ACHN (cell line): ENCODE results near the gene SNUPN.

Source experiments
- DNase-seq: peaks from one replicate; pipeline ENCODE4 v3.0.0-alpha.2; 2015
- in situ Hi-C: cut with HindIII; loops from 2 replicates; pipeline ENCODE4 v1.10.0; 2017; ENCODE audit warnings: low sequenced_read_pairs, low pct_ligation_motif_present, low pct_unique_long_range_greater_than_20kb

The SNUPN gene

GRCh38 chr15:75656331-75656730 lies 30.8 kb upstream of the SNUPN start:
- in situ Hi-C loops: no loop called here

GRCh38 chr15:75655931-75656330 lies 30.4 kb upstream of the SNUPN start:
- in situ Hi-C loops: no loop called here
- no peak for DNase-seq

More at GRCh38 chr15:75656331-75656730, 30.8 kb upstream of the SNUPN start:
- DNase-seq: no peak

GRCh38 chr15:75654201-75654907 lies 28.8 kb upstream of the SNUPN start:
- no peak for DNase-seq
- in situ Hi-C loops: no loop called here

- in situ Hi-C loops: no loop called here
- no peak for DNase-seq
Observed at GRCh38 chr15:75653347-75653913, 27.9 kb upstream of the SNUPN start.

GRCh38 chr15:75651810-75652543 lies 26.5 kb upstream of the SNUPN start:
- in situ Hi-C loops: no loop called here
- DNase-seq: no peak

GRCh38 chr15:75650908-75651809 lies 25.6 kb upstream of the SNUPN start:
- DNase-seq: no peak
- in situ Hi-C loops: no loop called here

- no peak for DNase-seq
- in situ Hi-C loops: no loop called here
Observed at GRCh38 chr15:75649848-75650247, 24.3 kb upstream of the SNUPN start.

GRCh38 chr15:75649045-75649761 lies 23.7 kb upstream of the SNUPN start:
- in situ Hi-C loops: no loop called here
- no peak for DNase-seq

GRCh38 chr15:75648156-75649000 lies 22.9 kb upstream of the SNUPN start:
- in situ Hi-C loops: no loop called here
- no peak for DNase-seq

GRCh38 chr15:75647370-75648155 lies 22.0 kb upstream of the SNUPN start, which contains the start of gene SNX33:
Gene SNX33, plus strand, starts transcription at chr15:75647912. Its CDS starts 1,191 bp downstream, at chr15:75649103.
- in situ Hi-C loops: no loop called here

GRCh38 chr15:75646944-75647364 lies 21.4 kb upstream of the SNUPN start:
- no peak for DNase-seq
- in situ Hi-C loops: no loop called here

More at GRCh38 chr15:75647370-75648155, 22.0 kb upstream of the SNUPN start, which contains the start of gene SNX33:
- DNase-seq: peak; percentile 80

- in situ Hi-C loops: no loop called here
- DNase-seq: no peak
Observed at GRCh38 chr15:75646112-75646943, 20.8 kb upstream of the SNUPN start.

- no peak for DNase-seq
- in situ Hi-C loops: no loop called here
Observed at GRCh38 chr15:75644376-75644775, 18.9 kb upstream of the SNUPN start.

- in situ Hi-C loops: no loop called here
- no peak for DNase-seq
Observed at GRCh38 chr15:75641603-75642002, 16.1 kb upstream of the SNUPN start.

GRCh38 chr15:75641179-75641503 lies 15.6 kb upstream of the SNUPN start:
- DNase-seq: no peak
- in situ Hi-C loops: no loop called here
